ENCODE results near the gene DAB1. TPM values are rescaled to one million over a fixed set of nuclear protein-coding genes. Genes with fewer than 3 reads are reported as not detected.

The DAB1 gene
- total RNA-seq, 1 experiment from 2014 or later, result not detected

GRCh38 chr1:57337623-57338022 lies 86.2 kb downstream of the DAB1 start:
- TF ChIP-seq ELF1 (IDR thresholded peaks at IDR 0.05; ENCODE audit: borderline replicate concordance, low read depth) (no peak), EGR1 (IDR thresholded peaks at IDR 0.05; ENCODE audit: low read depth) (no peak), EZH2phosphoT487 (IDR thresholded peaks at IDR 0.05; ENCODE audit: borderline replicate concordance) (no peak), JUND (IDR thresholded peaks at IDR 0.05) (no peak), MAX (IDR thresholded peaks at IDR 0.05) (no peak), SP1 (IDR thresholded peaks at IDR 0.05; ENCODE audit: low read depth) (no peak), YY1 (IDR thresholded peaks at IDR 0.05; ENCODE audit: extremely low read depth, insufficient replicate concordance, low read depth, low read length) (no peak), CEBPB (IDR thresholded peaks at IDR 0.05; ENCODE audit: low read depth) (no peak), REST (IDR thresholded peaks at IDR 0.05; ENCODE audit: low read depth) (no peak), ZBTB33 (IDR thresholded peaks at IDR 0.05; ENCODE audit: extremely low read depth, insufficient replicate concordance, low read length) (no peak), POLR2A (IDR thresholded peaks at IDR 0.05; ENCODE audit: borderline replicate concordance, extremely low read depth, insufficient read depth, insufficient read length) (no peak), ZNF274 (IDR thresholded peaks at IDR 0.05; ENCODE audit: low read depth, low read length) (no peak), ATF3 (IDR thresholded peaks at IDR 0.05) (no peak), FOSL1 (IDR thresholded peaks at IDR 0.05; ENCODE audit: low read depth) (no peak), CBX3 (IDR thresholded peaks at IDR 0.05; ENCODE audit: low read depth) (no peak), EZH2 (IDR thresholded peaks at IDR 0.05) (no peak)

More at GRCh38 chr1:57337623-57338022, 86.2 kb downstream of the DAB1 start:
- no peak overlapping the region for H3K4me2 ChIP-seq (ENCODE audit: low read length)
- ATAC-seq (no peak), DNase-seq (ENCODE audit: low read depth, low spot score) (no peak)
- no peak overlapping the region for H3K4me3 ChIP-seq (replicated peaks in 1 of 2; ENCODE audit: low read depth in 1 of 2, low read length in 2 of 2)
- no peaks in the 10 kb centered on the region for H3K9me2 ChIP-seq (ENCODE audit: insufficient read depth)
- H3K79me2 ChIP-seq (ENCODE audit: insufficient read depth, low read length), result no peaks in the 10 kb centered on the region
- BruUV-seq (replicated peaks), result no TSS peak
- RAD21 ChIA-PET (ENCODE audit: low non-redundant PET in 1 of 2, low total read pairs in 2 of 2, uncharacterized antibody in 2 of 2, unreplicated experiment in 2 of 2), result no interaction called here
- no peaks in the 10 kb centered on the region for H3K4me1 ChIP-seq (ENCODE audit: control insufficient read depth in 1 of 2, insufficient read depth in 2 of 2, low read length in 2 of 2)
- intact Hi-C loops (cut with micrococcal nuclease), result no loop called here
- H2AFZ ChIP-seq (ENCODE audit: low read depth, low read length, poor library complexity, severe bottlenecking), result no peak overlapping the region
- POLR2A ChIA-PET, result no interaction called here
- CTCF ChIA-PET, result no interaction called here
- no peaks in the 10 kb centered on the region for H3K36me3 ChIP-seq (ENCODE audit: control insufficient read depth in 1 of 2, insufficient read depth in 2 of 2, low read length in 2 of 2)
- H4K20me1 ChIP-seq (ENCODE audit: insufficient read depth), result no peaks in the 10 kb centered on the region
- H3K9ac ChIP-seq (ENCODE audit: low read length), result no peak overlapping the region
- no peaks in the 10 kb centered on the region; the same call in 1 of the 2 replicates for H3K27me3 ChIP-seq (ENCODE audit: insufficient read depth, low read length)
- H3K9me3 ChIP-seq (ENCODE audit: control insufficient read depth in 1 of 2, insufficient read depth in 1 of 2, low read depth in 1 of 2, low read length in 2 of 2), result no peaks in the 10 kb centered on the region
- H3K27ac ChIP-seq (ENCODE audit: low read depth, low read length), result no peak overlapping the region

Data from HCT116 (cell line).